SK-N-SH (cell line): ENCODE measurements around the gene FNDC1.

Experiments
- POLR2AphosphoS5 ChIP-seq: IDR thresholded peaks from 2 replicates; pipeline ENCODE4 v1.6.1; 2012; ENCODE audit warnings: low read depth, low read length
- SMC3 ChIP-seq: IDR thresholded peaks from 2 replicates; pipeline ENCODE4 v1.6.1; 2012; ENCODE audit warnings: low read depth, low read length, improper control_type of control experiment
- TF ChIP-seq, protein P1 (sequence below): IDR thresholded peaks from 2 replicates; pipeline ENCODE4; 2012
- TF ChIP-seq, protein P2 (sequence below): fragments of 200-600 bp; sonication (generic); IDR thresholded peaks from 2 replicates; pipeline ENCODE4 v1.6.1; 2017; ENCODE audit warnings: antibody characterized with exemption, mild to moderate bottlenecking, moderate library complexity
- TF ChIP-seq, protein P3 (sequence below): IDR thresholded peaks from 2 replicates; pipeline ENCODE4 v1.4.0; 2012; ENCODE audit warnings: low read depth, borderline replicate concordance

DNA sequence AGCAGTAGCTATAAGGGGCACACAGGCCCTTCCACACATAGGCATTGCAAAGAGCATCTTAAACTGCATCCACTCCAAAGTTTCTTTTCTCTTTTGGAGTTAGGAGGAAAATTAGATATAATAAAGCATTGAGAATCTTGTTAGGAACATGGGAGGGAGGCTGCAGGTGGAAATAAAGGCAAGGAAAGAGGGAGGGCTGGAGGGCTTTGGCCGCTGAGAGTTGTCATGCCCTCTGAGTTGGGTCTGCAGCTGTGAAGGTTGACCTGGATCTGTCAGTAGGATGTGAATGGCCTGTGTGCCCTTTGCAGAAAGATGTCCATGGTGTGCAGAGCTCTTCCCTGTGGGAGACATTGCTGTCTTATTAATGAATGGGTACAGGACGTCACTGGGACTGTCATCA is 134.0 kb downstream of the FNDC1 start:
- TF ChIP-seq POLR2AphosphoS5 (no peak), SMC3 (no peak)
- TF ChIP-seq, protein P1, sequence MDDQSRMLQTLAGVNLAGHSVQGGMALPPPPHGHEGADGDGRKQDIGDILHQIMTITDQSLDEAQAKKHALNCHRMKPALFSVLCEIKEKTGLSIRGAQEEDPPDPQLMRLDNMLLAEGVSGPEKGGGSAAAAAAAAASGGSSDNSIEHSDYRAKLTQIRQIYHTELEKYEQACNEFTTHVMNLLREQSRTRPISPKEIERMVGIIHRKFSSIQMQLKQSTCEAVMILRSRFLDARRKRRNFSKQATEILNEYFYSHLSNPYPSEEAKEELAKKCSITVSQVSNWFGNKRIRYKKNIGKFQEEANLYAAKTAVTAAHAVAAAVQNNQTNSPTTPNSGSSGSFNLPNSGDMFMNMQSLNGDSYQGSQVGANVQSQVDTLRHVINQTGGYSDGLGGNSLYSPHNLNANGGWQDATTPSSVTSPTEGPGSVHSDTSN: no peak
- TF ChIP-seq, protein P2, sequence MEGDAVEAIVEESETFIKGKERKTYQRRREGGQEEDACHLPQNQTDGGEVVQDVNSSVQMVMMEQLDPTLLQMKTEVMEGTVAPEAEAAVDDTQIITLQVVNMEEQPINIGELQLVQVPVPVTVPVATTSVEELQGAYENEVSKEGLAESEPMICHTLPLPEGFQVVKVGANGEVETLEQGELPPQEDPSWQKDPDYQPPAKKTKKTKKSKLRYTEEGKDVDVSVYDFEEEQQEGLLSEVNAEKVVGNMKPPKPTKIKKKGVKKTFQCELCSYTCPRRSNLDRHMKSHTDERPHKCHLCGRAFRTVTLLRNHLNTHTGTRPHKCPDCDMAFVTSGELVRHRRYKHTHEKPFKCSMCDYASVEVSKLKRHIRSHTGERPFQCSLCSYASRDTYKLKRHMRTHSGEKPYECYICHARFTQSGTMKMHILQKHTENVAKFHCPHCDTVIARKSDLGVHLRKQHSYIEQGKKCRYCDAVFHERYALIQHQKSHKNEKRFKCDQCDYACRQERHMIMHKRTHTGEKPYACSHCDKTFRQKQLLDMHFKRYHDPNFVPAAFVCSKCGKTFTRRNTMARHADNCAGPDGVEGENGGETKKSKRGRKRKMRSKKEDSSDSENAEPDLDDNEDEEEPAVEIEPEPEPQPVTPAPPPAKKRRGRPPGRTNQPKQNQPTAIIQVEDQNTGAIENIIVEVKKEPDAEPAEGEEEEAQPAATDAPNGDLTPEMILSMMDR: no peak
- TF ChIP-seq, protein P3, sequence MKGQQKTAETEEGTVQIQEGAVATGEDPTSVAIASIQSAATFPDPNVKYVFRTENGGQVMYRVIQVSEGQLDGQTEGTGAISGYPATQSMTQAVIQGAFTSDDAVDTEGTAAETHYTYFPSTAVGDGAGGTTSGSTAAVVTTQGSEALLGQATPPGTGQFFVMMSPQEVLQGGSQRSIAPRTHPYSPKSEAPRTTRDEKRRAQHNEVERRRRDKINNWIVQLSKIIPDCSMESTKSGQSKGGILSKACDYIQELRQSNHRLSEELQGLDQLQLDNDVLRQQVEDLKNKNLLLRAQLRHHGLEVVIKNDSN: no peak
